Epithelial cell of esophagus (primary cell): Measurements from ENCODE around the gene LMAN2L.

Experiments used
- DNase-seq: peaks from one replicate; pipeline ENCODE4 v3.0.0; 2010; ENCODE audit warnings: low read depth
- H3K4me3 ChIP-seq: 2 replicates; pipeline ENCODE4 v1.5.1; 2011; ENCODE audit warnings: mild to moderate bottlenecking, low read length, control low read depth
- TF ChIP-seq, protein P1 (sequence below): IDR thresholded peaks from 2 replicates; pipeline ENCODE4 v1.5.1; 2011; ENCODE audit warnings: low read depth, mild to moderate bottlenecking, low read length, control low read depth, inconsistent platforms; ENCODE audit not compliant: insufficient read depth; ENCODE audit errors: missing control alignments

The LMAN2L gene

DNA sequence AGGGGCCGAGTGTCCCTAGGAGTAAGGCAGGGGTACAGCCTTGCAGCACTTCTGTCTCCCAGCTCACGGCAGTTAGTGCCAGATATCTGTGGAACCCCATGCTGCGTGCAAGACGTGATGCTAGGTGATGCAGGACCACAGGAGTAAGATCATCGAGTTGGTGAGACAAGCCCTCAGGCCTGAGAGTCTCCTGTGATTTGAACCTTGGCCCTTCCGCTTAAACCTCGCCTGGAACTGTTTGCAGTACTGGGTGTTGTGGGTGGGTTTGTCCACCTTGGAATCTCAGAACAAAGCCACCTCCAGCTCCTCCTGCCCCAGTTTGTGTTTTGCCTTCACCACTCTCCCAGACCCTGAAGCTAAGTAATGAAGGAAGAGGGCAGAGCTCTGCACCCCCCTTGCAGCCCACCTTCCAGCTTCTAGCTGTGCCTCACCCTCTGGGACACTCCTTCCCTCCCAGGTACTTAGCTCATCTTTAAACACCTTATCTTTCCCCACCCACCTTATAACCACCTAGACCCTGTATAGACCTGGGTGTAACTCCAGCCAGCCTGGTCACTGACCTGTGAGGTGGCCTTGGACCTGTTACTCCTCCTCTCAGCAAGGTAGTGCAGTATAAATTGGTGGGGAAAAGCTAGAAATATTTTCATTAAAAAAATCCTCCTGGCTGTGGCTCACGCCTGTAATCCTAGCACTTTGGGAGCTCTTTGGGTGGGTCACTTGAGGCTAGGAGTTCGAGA, 27.4 kb upstream of the LMAN2L start:
- DNase-seq = no peak
- H3K4me3 ChIP-seq = no peak overlapping the region
- TF ChIP-seq, protein P1, sequence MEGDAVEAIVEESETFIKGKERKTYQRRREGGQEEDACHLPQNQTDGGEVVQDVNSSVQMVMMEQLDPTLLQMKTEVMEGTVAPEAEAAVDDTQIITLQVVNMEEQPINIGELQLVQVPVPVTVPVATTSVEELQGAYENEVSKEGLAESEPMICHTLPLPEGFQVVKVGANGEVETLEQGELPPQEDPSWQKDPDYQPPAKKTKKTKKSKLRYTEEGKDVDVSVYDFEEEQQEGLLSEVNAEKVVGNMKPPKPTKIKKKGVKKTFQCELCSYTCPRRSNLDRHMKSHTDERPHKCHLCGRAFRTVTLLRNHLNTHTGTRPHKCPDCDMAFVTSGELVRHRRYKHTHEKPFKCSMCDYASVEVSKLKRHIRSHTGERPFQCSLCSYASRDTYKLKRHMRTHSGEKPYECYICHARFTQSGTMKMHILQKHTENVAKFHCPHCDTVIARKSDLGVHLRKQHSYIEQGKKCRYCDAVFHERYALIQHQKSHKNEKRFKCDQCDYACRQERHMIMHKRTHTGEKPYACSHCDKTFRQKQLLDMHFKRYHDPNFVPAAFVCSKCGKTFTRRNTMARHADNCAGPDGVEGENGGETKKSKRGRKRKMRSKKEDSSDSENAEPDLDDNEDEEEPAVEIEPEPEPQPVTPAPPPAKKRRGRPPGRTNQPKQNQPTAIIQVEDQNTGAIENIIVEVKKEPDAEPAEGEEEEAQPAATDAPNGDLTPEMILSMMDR = no peak

DNA sequence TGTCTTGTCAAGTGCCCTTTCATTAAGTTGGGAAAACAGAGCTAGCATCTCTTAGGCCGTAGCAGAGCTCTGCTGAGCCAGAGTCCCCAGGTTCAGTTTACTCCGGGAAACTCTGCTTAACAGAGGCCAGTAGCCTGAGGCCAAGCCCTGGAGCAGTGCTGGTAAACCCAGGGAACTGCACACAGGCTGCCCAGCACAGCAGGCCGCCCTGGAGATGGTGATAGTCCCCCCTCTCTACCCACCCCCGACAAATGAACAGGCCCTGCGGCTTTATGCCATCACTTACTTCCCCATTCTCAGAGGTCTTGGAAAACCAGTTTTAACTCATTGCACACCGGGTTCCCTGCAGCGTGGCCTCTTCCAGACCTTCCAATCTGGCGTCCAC, 24.4 kb upstream of the LMAN2L start:
- peak; percentile 30 for DNase-seq
- H3K4me3 ChIP-seq = peak overlapping the region; percentile 74
- TF ChIP-seq, protein P1 = no peak

DNA sequence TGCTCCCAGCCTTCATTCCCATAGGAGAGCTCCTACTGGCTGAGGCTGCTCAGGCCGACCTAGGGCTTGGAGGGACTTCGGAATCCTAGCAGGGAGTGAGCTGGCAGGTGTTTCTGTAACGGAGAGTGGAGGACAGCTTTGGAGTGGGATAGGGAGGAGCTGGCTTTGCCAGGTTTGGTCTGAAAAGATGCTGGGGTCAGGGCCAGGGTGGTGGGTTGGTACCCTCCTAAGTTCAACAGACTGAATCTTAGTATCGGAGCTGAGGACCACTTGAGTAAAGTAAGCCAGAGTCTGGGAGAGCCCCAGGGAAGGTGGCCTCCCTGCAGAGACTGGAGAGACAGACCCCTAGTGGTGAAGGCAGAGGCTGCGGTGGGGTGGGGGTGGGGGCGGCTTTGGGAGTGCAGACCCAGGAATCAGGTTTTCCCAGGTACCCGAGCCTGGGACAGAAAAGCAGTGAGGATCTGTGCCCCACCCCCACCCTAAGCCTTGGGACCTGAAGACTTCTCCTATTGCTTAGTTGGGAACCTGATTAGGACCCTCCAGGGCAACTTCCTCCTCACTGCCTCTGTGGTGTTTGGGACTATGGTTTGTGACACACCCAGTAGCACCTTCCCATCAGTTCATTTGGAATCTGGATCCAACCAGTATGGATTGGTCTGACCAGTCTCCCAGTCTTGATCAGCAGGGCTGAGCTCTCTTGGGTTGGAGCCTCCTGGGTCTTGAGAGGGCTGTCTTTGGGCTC, 23.8 kb upstream of the LMAN2L start:
- TF ChIP-seq, protein P1 = peak; percentile 32
- no peak for DNase-seq
- peak overlapping the region; percentile 74 for H3K4me3 ChIP-seq

DNA sequence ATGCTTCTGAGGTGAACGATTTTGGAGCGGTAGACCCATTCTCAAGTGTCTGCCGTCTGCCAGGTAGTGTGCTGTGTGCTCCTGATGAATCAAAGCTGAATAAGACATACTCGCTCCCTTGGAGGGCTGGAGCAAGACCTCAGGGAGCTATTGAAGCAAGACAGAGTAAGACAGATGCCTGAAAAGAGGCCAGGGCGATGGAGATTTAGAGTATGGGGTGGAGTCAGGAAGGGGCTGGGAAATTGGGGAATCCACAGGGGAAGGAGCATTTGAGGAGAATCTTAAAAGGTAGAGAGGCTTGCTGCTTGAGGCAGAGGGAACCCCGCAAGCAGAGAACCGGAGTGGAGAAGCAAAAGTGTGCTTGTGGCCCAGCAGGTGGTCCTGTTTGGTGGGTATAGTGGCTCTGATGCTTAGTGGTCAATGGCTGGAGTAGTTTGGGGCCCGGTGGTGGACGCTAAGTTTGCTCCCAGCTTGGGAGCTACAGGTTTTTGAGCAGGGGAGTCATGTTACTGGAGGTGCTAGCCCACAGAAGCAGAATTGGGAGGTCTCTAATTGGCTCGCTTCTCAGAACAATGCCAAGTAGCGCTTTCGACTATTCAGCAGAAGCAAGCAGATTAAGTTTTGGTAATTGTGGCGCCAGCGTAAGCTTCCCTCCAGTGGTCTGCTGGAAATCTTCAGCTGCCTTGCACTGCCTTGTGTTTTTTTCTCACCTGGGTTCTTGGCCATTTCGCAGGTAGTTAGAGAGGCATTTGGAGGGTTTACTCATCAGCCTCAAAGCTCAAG, 22.9 kb upstream of the LMAN2L start:
- peak overlapping the region; percentile 74 for H3K4me3 ChIP-seq
- TF ChIP-seq, protein P1 = no peak
- DNase-seq = peak; percentile 40

DNA sequence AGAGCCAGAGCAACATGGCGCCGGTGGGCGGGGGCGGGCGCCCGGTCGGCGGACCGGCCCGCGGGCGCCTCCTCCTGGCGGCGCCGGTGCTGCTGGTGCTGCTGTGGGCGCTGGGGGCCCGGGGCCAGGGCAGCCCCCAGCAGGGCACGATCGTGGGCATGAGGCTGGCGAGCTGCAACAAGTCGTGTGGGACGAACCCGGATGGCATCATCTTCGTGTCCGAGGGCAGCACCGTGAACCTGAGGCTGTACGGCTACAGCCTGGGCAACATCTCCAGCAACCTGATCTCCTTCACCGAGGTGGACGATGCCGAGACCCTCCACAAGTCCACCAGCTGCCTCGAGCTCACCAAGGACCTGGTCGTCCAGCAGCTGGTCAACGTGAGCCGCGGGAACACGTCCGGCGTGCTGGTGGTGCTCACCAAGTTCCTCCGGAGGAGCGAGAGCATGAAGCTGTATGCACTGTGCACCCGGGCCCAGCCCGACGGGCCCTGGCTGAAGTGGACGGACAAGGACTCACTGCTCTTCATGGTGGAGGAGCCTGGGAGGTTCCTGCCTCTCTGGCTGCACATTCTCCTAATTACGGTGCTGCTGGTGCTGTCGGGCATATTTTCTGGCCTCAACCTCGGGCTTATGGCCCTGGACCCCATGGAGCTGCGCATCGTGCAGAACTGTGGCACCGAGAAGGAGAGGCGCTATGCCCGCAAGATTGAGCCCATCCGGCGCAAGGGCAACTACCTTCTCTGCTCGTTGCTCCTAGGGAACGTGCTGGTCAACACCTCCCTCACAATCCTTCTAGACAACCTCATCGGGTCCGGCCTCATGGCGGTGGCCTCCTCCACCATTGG, 21.3 kb upstream of the LMAN2L start:
- peak overlapping the region; percentile 74 for H3K4me3 ChIP-seq
- TF ChIP-seq, protein P1 = peak; percentile 22
- DNase-seq = peak; percentile 29
